Measurements from ENCODE around the gene SLC16A14. TPM values are rescaled to one million over a fixed set of nuclear protein-coding genes. Genes with fewer than 3 reads are reported as not detected.

SLC16A14 gene
- total RNA-seq, 1 experiment from 2014 or later = not detected

DNA sequence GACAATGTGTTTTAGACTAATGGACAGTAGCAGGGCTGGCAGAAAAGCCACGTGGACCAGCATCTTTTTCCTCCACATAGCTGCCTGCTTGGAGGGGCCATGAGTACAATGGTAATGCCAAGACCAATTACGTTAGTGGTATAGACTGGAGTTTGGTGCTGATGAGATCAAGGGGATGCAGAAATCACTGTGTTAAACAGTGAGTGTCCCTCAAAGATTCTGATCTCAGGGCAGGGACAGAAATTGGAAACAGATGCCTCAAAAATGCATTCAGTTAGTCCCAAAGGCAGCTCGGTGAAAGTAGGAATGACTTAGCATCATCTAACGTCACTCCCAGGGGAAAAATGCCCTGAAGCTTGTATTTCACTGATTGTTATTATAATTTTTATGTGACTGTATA lies 72.4 kb downstream of the SLC16A14 start:
- Mint-ChIP-seq H3K4me1 (ENCODE audit: low read depth, unreplicated experiment) (no peaks in the 10 kb centered on the region), H3K27ac (ENCODE audit: unreplicated experiment) (no peak overlapping the region), H3K9me3 (ENCODE audit: unreplicated experiment) (no peaks in the 10 kb centered on the region), H3K27me3 (ENCODE audit: insufficient read depth, unreplicated experiment) (no peaks in the 10 kb centered on the region), H3K4me3 (ENCODE audit: unreplicated experiment) (no peak overlapping the region), H3K36me3 (ENCODE audit: insufficient read depth, unreplicated experiment) (no peaks in the 10 kb centered on the region)
- TF ChIP-seq, protein P1, sequence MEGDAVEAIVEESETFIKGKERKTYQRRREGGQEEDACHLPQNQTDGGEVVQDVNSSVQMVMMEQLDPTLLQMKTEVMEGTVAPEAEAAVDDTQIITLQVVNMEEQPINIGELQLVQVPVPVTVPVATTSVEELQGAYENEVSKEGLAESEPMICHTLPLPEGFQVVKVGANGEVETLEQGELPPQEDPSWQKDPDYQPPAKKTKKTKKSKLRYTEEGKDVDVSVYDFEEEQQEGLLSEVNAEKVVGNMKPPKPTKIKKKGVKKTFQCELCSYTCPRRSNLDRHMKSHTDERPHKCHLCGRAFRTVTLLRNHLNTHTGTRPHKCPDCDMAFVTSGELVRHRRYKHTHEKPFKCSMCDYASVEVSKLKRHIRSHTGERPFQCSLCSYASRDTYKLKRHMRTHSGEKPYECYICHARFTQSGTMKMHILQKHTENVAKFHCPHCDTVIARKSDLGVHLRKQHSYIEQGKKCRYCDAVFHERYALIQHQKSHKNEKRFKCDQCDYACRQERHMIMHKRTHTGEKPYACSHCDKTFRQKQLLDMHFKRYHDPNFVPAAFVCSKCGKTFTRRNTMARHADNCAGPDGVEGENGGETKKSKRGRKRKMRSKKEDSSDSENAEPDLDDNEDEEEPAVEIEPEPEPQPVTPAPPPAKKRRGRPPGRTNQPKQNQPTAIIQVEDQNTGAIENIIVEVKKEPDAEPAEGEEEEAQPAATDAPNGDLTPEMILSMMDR (IDR thresholded peaks at IDR 0.05; ENCODE audit: insufficient read depth in 1 of 2, low read depth in 1 of 2, low read length in 1 of 2, severe bottlenecking in 1 of 2, unreplicated experiment in 1 of 2) = no peak
- H3K36me3 ChIP-seq (ENCODE audit: control insufficient read depth, insufficient read depth, low read length) = no peaks in the 10 kb centered on the region
- intact Hi-C loops (cut with micrococcal nuclease; ENCODE audit: unreplicated experiment) = no loop called here
- H3K27me3 ChIP-seq (replicated peaks; ENCODE audit: control insufficient read depth, insufficient read depth, low read length) = no peaks in the 10 kb centered on the region
- ChIA-PET POLR2A (no interaction called here), CTCF (no interaction called here)
- no peaks in the 10 kb centered on the region for H3K9me3 ChIP-seq
- no TSS peak for BruUV-seq (replicated peaks)
- no peak for DNase-seq
- H3K4me3 ChIP-seq (ENCODE audit: low read depth, low read length) = no peak overlapping the region
- no peaks in the 10 kb centered on the region for H3K4me1 ChIP-seq

DNA sequence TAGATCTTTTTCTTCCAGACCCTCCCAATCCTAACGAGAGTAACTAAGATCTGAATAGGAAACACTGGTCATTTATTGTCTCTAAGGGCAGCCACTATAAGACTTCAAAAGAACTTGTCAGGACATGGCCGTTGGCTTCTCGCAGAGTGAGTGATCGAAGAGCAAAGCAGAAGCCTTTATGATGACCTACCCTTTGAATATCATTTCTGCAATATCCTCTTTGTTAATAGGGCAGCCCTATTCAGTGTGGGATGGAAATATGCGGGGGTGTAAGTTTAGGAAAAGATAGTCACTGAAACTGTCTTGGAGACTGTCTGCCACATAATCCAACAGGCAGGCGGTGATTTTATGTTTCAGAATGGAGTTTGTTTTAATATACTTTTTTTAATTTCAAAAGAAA lies 75.5 kb downstream of the SLC16A14 start:
- TF ChIP-seq, protein P1 (IDR thresholded peaks at IDR 0.05; ENCODE audit: insufficient read depth in 1 of 2, low read depth in 1 of 2, low read length in 1 of 2, severe bottlenecking in 1 of 2, unreplicated experiment in 1 of 2) = no peak
- no peaks in the 10 kb centered on the region for H3K4me1 ChIP-seq
- POLR2A ChIA-PET = no interaction called here
- H3K27me3 ChIP-seq (replicated peaks; ENCODE audit: control insufficient read depth, insufficient read depth, low read length) = no peaks in the 10 kb centered on the region
- intact Hi-C loops (cut with micrococcal nuclease; ENCODE audit: unreplicated experiment) = no loop called here
- CTCF ChIA-PET = no interaction called here
- no peak for DNase-seq
- H3K4me3 Mint-ChIP-seq (ENCODE audit: unreplicated experiment) = no peak overlapping the region
- no peak overlapping the region for H3K27ac Mint-ChIP-seq (ENCODE audit: unreplicated experiment)
- H3K36me3 ChIP-seq (ENCODE audit: control insufficient read depth, insufficient read depth, low read length) = no peaks in the 10 kb centered on the region
- no peaks in the 10 kb centered on the region for H3K4me1 Mint-ChIP-seq (ENCODE audit: low read depth, unreplicated experiment)
- no peaks in the 10 kb centered on the region for H3K9me3 ChIP-seq
- no peak overlapping the region for H3K4me3 ChIP-seq (ENCODE audit: low read depth, low read length)
- no peaks in the 10 kb centered on the region for H3K9me3 Mint-ChIP-seq (ENCODE audit: unreplicated experiment)
- H3K36me3 Mint-ChIP-seq (ENCODE audit: insufficient read depth, unreplicated experiment) = no peaks in the 10 kb centered on the region
- H3K27me3 Mint-ChIP-seq (ENCODE audit: insufficient read depth, unreplicated experiment) = no peaks in the 10 kb centered on the region
- no TSS peak for BruUV-seq (replicated peaks)

Other genes with a start within 250 kb of the SLC16A14 start
- gene TRIP12, start 146.9 kb downstream of the SLC16A14 start, total RNA-seq (2022) = 111 and 115 TPM in 2 replicates
- 0.21 and 0.64 TPM in 2 replicates for gene FBXO36, start 146.4 kb downstream of the SLC16A14 start, total RNA-seq (2022)
- gene SP110, start 151.1 kb upstream of the SLC16A14 start, total RNA-seq (2022) = 0.75 and 0.84 TPM in 2 replicates
- gene SP140, start 156.8 kb upstream of the SLC16A14 start, total RNA-seq (2022) = not detected in 2 replicates